Measurements from ENCODE around the gene ASB1.

DNA sequence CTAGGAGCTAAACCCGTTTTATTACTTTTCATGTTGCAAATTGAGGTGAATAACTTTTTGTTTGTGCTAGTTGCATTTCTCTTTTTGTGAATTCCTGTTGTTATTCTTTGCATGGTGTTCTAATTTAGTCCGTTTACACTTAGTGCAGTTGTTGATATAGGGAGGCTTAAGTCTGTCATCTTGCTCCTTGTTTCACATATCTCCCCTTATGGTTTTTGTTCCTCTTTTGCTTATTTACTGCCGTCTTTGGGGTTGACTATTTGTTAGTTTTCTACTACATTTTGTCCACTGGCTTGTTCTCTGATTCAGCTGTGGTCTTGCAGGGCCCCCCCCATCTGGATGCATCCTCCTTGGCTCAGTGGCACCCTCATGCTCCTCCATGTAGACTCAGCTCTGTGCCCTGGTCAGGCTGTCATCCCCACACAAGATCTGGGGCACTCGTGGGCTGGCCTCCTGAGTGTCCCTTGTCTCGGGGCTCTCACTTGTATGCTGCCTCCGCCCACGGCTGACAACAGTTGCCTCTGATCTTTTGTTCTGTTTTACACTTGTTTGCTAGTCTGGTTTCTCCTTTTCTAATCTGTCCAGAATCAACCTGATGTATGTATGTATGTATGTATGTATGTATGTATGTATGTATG lies 42.9 kb upstream of the ASB1 start:
- TF ChIP-seq, protein P1, sequence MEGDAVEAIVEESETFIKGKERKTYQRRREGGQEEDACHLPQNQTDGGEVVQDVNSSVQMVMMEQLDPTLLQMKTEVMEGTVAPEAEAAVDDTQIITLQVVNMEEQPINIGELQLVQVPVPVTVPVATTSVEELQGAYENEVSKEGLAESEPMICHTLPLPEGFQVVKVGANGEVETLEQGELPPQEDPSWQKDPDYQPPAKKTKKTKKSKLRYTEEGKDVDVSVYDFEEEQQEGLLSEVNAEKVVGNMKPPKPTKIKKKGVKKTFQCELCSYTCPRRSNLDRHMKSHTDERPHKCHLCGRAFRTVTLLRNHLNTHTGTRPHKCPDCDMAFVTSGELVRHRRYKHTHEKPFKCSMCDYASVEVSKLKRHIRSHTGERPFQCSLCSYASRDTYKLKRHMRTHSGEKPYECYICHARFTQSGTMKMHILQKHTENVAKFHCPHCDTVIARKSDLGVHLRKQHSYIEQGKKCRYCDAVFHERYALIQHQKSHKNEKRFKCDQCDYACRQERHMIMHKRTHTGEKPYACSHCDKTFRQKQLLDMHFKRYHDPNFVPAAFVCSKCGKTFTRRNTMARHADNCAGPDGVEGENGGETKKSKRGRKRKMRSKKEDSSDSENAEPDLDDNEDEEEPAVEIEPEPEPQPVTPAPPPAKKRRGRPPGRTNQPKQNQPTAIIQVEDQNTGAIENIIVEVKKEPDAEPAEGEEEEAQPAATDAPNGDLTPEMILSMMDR (IDR thresholded peaks at IDR 0.05; ENCODE audit: insufficient read depth, low read length, poor library complexity, severe bottlenecking) = no peak
- no peak for TF ChIP-seq EZH2phosphoT487 (conservative IDR thresholded peaks at IDR 0.05; ENCODE audit: low read length)

Data from SU-DHL-6 (cell line).